GM10847 (cell line): ENCODE data around the gene EHMT1.

Source experiments
- POLR2A ChIP-seq: IDR thresholded peaks from 2 replicates; pipeline ENCODE4 v1.6.1; 2011; ENCODE audit not compliant: insufficient read length; ENCODE audit errors: extremely low read depth

The EHMT1 gene

DNA sequence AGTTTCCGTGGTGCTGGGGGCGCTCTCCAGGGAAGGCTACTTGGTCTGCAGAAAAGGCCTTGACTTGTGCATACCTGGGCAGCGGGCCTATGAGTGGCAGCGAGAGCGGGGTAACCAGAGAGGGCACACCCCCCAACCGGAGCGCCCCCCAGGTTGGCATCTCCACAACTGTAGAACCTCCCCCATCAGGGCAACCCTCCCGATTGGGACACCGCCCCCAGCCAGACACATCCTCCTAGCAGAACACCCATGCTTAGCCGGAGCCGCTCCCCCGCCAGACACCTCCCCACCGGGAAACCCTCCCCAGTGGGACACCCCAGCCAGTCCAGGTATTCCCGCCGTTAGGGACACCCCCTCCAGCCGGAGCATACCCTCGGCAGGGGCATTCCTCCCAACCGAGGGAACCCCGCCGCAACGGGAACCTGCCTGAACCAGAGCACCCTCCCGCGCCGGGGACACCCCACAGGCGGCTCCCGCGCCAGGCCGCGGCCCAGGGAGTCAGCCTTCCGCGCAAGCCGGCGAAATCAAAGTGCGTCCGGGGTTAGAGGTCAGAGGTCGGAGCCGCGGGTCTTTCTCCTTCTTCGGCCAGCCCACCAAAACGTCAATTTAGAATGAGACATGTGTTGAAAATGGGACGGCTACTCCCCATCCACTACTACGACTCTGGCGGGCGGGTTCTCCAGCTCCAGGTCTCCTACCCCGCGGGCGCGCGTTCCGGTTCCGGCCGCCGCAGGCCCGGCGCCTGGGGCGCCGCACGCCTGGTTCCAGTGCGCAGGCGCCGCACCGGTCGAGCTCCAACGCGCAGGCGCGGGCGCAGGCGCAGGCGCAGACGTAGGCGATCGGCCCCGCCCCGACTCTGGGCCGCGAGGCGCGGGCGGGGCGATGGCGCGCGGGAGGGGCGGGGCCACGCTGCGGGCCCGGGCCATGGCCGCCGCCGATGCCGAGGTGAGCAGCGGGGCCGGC lies at the start of gene EHMT1:
EHMT1 (plus strand) TSS at position 901 of the 963 bp plus-strand sequence; CDS start at position 925, 24 bp downstream.
- TF ChIP-seq POLR2A: peak; percentile 72

DNA sequence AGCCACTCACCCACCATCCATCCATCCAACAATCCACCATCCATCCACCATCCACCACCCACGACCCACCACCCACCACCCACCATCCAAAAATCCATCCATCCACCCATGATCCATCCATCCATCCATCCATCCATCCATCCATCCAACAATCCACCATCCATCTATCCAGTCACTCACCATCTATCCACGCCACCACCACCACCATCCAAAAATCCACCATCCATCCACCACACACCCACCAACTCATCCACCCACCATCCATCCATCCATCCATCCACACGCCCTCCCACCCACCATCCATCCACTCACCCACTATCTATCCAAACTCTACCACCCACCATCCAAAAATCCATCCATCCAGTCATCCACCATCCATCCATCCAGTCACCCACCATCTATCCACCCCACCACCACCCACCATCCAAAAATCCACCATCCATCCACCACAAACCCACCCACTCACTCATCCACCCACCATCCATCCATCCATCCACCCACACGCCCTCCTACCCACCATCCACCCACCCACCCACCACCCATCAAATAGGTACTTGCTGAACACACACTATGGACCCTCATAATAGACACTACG lies 49.1 kb upstream of the EHMT1 start:
- no peak for TF ChIP-seq POLR2A

DNA sequence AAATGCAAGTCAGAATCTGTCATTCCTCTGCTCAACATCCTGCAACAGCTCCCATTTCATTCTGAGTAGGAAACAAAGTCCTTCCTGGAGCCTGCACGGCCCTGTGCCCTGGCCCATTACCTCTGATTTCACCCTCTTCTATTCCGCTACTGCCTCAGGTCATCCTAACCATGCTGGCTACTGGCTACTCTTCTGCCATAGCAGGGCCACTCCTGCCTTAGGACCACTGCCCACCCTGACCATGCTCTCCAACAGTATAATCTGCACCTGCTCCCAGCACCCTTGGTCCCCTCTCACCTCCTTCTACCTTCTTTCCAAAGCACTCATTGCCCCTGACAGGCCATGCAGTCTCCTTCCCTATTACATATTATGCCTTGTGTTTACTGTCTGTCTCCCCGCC lies 48.2 kb upstream of the EHMT1 start:
- no peak for TF ChIP-seq POLR2A

DNA sequence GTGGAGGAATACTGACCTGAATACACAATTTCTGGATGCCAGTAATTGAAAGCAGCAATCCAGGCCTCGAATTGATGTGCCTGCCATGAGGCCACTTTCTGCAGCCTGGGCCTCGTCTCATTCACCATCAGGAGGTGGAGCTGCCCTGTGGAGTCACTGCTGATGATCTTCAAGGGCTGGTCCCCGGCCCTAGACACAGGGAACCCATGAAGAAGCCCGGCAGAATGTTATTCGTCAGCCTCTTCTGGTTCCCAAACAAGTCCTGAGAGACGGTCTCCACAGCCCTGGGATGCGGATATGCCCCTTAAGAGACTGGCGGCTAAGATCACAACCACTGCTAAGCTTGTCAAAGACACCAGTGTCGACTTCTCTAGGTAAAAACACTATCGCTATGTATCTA lies 44.6 kb upstream of the EHMT1 start:
- no peak for TF ChIP-seq POLR2A

DNA sequence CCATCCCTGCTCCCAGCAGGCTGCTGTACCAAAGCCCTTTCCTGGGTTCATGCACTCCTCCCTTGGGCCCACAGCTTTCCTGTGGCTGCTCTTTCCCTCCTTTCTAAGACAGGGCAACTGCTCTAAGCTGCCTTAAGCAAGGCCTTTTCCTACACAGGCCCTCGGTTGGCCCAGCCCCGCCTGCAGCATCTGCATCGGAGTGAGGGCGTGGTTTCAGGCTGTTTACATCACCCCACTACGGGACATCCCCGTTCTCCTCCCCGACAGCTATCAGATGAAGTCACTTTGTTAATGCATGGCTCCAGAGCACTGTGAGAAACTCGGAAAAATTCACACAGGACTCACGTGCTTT lies 43.5 kb upstream of the EHMT1 start:
- TF ChIP-seq POLR2A: no peak

DNA sequence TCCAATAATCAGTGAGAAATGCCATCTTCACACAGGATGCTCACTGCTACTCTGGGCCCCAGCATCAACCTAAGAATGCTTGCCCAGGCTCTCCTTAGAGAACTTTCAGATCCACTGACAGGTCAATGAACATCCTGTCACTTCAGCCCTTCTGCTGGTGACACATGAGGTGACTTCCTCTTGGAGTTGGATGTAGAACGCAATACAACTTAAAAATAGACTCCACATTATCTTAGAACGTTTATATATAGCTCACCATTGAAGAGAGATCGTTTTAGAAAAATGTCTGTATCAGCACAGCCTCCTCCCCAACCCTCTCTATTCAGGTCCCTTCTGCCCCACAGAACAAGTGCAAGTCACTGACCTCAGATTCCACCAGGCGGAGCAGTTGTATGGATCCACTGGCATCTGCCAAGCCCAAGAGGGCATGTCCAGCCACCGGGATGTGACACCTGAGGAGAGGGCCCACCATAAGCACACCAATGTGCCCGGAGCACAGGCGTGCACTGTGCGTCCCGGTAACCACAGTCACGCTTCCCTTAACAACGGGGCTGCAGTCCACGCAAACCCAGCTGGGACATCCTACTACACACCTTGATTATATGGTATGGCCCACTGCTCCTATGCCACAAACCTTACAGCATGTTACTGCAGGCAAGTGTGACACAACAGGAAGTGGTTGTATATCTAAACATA lies 42.9 kb upstream of the EHMT1 start:
- TF ChIP-seq POLR2A: no peak

DNA sequence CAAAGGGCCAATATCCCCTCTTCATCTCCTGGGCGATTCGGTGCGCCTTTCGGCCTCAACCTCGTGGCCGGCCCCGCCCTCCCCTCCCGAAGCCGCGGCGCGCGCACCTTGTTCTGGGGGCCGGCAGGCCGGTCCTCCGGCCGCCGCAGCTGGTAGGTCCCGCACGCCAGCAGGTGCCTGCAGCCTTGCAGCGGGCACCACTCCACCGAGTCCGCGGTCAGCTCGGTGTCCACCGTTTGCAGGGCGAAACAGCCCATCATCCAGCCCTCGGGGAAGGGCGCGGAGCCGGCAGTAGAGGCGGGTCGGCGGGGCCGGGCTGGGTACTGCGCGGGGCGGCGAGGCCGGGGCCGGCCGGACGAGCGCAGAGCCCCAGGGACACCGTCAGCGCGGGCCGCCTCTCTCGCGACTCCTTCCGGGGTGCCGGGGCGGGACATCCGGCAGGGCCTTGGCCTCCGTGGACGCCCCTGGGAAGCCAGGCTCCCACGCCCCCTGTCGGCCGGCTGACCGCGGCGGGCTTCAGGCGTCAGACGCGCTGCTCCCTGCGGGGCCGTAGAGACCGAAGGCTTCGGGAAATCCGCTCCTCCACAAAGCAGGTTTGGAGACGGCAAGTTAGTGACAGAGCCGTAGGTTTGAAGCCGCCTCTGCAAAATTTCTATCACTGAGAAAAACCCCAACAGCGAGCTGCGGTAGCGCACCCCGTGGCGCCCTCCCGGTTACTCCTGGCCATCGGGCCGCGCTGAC lies 40.1 kb upstream of the EHMT1 start, which contains the start of gene DPH7:
DPH7 (minus strand) TSS at position 408 of the 741 bp plus-strand sequence; CDS start at position 260, 148 bp downstream.
- TF ChIP-seq POLR2A: peak; percentile 77

DNA sequence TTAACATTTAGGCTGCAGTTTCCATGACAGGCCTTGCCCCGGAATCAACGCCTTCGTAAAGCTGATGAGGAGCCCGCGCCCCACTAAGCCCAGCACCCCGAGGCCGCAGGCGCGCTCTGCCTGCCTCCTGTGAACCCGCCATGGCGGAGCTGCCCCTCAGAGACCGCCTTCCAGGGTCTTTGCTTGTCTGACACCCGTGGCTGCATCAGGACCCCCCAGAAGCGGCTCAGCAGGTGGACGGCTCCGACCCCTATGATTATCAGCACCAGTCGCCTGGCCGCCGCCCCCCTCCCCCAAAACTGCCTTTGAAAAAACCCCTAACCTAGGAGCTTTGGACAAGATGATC lies 39.6 kb upstream of the EHMT1 start:
- no peak for TF ChIP-seq POLR2A

DNA sequence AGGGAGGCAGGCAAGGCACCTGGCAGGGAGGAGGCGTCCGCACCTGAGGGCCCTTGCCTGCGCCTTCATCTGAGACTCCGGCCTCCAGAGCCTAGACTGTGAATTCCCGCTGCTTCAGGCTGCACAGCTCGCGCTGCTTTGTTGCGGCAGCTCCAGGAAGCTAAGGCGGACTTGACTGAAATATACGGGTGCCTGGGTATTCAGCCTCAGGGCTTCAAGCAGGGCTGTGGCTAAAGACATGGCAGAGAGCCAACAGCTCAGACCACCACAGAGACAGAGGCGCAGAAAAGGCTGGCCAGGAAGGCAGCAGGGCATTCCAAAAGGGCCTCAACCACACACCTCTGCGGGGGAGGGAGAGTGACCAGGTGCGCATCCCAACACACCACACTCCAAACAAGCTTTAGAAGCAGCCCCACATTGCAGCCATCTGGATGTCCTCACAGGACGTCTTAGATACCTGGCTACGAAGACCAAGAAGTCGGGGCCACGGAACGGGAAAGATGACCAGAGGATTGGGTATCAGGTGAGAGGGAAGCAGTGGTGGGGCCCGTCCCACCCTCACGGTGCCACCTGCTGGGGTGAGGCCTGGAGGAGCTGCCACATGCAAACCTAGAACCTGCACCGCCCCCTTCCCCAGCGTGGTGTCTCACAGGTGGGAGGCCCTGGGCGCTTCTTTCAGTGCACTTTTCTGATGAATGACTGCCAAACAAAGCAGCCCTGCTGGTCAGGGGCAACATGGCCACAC lies 38.4 kb upstream of the EHMT1 start:
- no peak for TF ChIP-seq POLR2A

DNA sequence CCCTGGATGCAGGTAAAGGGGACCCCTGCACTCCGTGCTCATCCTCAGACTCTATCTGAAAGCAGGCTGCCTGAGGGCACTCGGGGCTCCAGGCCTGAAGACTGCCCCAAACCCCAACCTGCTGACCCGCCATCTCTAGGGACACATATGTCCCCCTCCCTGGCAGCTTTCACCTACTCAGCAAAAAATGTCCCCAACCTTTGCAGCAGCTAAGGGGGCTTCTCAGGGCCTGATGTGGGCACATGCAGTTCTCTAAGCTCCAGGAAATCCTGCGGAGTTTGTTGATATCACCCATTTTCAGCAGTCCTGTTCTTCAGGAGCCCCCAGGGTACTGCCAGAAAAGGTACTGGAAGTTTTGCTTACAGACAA lies 37.9 kb upstream of the EHMT1 start:
- TF ChIP-seq POLR2A: no peak

DNA sequence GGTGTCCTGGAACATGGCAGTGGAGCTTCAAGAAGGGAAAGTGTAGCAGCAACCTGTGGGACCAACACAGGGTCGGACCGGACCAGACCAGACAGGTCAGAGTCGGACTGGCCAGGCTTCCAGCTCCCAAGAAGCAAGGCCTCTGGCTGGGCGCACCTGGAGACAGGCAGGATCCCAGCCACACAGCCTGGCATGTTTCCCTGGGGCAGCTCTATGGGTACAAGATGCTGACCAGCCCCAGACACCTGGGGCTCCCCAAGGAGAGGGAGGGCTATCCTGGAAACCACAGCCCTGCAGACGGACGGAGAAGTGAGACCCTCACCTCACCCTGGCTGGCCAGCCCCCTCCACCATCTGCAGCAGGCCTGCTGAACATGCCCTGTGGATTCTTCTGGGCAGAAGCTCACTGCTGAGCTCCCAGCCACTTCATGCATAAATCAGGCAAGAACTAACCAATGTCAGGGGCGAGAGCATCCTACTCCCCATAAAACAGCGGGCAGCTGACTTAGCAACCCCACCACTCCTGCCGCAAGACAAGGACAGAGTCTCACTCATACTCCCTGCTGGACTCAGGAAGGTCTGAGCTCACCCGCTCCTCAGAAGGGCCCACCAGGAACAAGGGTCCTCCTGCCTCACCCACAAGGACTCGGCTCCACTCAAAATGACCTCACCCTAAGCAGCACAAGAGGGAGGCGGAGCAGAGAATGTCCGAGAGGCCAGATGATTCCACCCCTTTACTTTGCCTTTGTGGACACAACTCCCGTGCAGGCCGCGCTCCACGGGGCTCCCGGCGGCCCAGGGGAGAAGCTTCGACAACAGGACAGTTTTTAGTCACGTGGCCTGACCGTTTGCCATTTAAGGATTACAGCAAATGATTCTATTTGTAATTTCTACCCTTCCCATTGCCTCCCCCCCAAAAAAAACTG lies 37.2 kb upstream of the EHMT1 start:
- no peak for TF ChIP-seq POLR2A

DNA sequence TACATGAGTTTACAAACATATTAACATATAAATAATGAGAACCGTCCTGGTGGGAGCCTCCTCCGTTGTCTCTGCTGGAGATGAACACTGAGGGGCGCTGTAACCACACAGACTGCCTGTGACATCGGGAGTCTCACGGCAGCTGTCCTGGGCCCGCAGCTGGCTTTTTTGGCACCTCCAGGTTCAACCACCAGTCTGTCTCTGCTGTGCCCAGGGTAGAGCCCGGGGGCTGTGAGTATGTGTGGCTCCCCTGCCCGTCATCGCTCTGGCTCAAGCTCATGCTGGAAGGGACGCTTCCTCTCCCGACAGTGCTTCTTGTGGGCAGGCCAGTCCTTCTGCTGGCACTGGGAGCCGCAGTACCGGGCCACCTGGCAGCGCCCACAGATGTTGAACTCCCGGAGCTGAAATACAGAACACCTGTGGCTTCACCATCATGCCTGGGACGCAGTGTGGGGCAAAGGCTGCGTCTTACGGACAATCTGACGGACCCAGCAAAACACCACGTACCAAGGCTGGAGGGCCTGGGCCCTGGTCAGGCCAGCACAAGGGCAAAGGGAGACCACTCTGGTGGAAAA lies 36.4 kb upstream of the EHMT1 start:
- no peak for TF ChIP-seq POLR2A

DNA sequence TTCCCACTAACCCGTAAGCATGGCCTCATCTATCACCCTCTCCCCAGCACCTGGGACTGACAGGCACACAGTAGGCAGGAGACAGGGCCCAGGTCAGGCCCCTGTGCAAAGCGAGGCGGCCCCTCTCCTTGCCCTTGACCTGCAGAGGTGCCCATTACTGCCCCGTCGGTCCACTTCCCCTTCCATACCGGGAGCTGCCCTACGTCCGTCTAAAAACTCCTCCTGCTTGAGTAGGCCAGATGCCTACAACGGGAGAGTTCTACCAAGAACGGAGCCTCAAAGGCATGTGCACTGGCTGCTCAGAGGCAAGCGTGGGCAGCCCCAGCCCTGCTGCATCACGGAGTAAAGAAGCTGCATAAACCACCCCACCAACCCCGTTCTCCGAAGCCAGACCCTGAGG lies 35.5 kb upstream of the EHMT1 start:
- TF ChIP-seq POLR2A: no peak
